HG03457 (cell line): Measurements from ENCODE around the gene TMEM229A.
"Not testable (repeated sequence)": the region's sequence is repeated elsewhere in the genome, so short reads cannot be mapped to it uniquely, and the experiment has no call there.

Experiments used
- ATAC-seq: cut with Tn5 transposase; IDR thresholded peaks from one replicate; pipeline ENCODE4 v1.9.1; 2021; ENCODE audit warnings: moderate number of reproducible peaks; ENCODE audit not compliant: unreplicated experiment

TMEM229A gene

GRCh38 chr7:124033095-124033806 lies 384 bp upstream of the TMEM229A start:
- ATAC-seq: no peak

GRCh38 chr7:124031919-124032318 lies 948 bp downstream of the TMEM229A start:
- no peak for ATAC-seq

GRCh38 chr7:124031406-124031805 lies 1.5 kb downstream of the TMEM229A start:
- ATAC-seq: no peak

GRCh38 chr7:124030964-124031363 lies 1.9 kb downstream of the TMEM229A start:
- ATAC-seq: no peak

GRCh38 chr7:124029396-124030188 lies 3.3 kb downstream of the TMEM229A start:
- ATAC-seq: no peak

- ATAC-seq: no peak
These were observed 5.6 kb downstream of the TMEM229A start for GRCh38 chr7:124027236-124027635.

GRCh38 chr7:124024329-124024728 lies 8.5 kb downstream of the TMEM229A start:
- ATAC-seq: not testable (repeated sequence)

GRCh38 chr7:124022551-124022950 lies 10.3 kb downstream of the TMEM229A start:
- ATAC-seq: no peak

- no peak for ATAC-seq
These were observed 12.8 kb downstream of the TMEM229A start for GRCh38 chr7:124020060-124020459.

- no peak for ATAC-seq
These were observed 19.6 kb downstream of the TMEM229A start for GRCh38 chr7:124013306-124013705.

GRCh38 chr7:124012864-124013263 lies 20.0 kb downstream of the TMEM229A start:
- ATAC-seq: no peak

- ATAC-seq: no peak
These were observed 23.5 kb downstream of the TMEM229A start for GRCh38 chr7:124009321-124009720.

GRCh38 chr7:124008296-124008695 lies 24.6 kb downstream of the TMEM229A start:
- ATAC-seq: not testable (repeated sequence)

- ATAC-seq: no peak
These were observed 33.2 kb downstream of the TMEM229A start for GRCh38 chr7:123999703-124000102.

GRCh38 chr7:123998921-123999320 lies 33.9 kb downstream of the TMEM229A start:
- no peak for ATAC-seq

- no peak for ATAC-seq
These were observed 36.6 kb downstream of the TMEM229A start for GRCh38 chr7:123996327-123996625.

GRCh38 chr7:123995617-123996326 lies 37.1 kb downstream of the TMEM229A start:
- ATAC-seq: no peak

- no peak for ATAC-seq
These were observed 38.4 kb downstream of the TMEM229A start for GRCh38 chr7:123994449-123994848.

- no peak for ATAC-seq
These were observed 38.9 kb downstream of the TMEM229A start for GRCh38 chr7:123993996-123994395.

- no peak for ATAC-seq
These were observed 39.9 kb downstream of the TMEM229A start for GRCh38 chr7:123992913-123993518.

GRCh38 chr7:123987445-123987844 lies 45.4 kb downstream of the TMEM229A start:
- no peak for ATAC-seq
